ENCODE measurements around the gene LHX1.

Gene LHX1

DNA sequence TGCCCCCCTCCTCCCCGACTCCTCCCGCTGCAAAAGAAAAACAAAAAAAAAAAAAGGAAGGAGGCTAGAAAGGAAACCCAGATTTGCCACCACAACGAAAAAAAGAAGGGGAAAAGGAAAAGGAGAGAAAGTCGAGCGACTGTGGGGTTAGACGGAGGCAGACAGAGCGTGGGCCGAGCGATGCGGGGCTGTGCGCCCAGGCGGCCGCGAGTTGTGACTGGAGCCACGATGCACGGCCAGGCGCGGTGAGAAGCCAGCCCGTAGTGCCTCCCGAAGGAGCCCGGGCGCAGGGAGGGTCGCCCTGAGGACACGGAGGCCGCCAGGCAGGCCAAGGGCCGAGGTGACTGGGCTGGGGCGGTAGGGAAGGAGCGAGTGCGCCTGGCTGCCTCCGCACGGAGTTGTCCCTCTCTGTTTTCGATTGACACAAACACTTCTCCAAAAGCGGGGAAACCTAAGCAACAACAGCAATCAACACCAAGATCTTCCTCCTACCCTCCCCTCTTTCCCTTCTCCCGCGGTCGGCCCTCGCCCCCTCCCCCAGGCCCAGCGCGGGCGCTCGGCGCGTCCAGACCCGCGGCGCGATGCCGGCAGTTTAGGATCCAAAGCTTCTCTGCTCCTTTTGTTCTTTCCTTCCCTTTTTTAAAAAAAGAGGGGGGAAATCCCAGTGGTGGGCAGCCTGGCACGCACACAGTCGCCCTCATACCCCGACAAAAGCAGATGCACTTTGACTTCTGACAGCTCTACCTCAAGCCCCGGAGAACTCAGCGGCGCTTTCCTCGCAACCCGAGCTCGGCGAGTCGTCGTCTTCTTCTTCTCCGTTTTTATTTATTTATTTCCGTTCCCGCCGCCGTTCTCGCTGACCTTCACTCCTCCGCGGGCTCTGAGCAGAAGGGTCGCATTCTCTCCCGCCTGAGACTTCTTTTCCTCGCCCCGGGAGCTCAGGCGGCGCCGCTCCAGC lies at the start of gene LHX1:
TSS of gene LHX1 (plus strand) at position 475 of the 958 bp plus-strand sequence. CDS start 723 bp downstream, outside the sequence.
- no peak for DNase-seq (ENCODE audit: low read depth)

- DNase-seq (ENCODE audit: low read depth) = no peak
Observed at GRCh38 chr17:36888236-36888951, 48.9 kb upstream of the LHX1 start.

GRCh38 chr17:36889770-36890349 lies 47.4 kb upstream of the LHX1 start:
- DNase-seq (ENCODE audit: low read depth) = no peak

GRCh38 chr17:36890398-36891168 lies 46.7 kb upstream of the LHX1 start:
- DNase-seq (ENCODE audit: low read depth) = no peak

DNA sequence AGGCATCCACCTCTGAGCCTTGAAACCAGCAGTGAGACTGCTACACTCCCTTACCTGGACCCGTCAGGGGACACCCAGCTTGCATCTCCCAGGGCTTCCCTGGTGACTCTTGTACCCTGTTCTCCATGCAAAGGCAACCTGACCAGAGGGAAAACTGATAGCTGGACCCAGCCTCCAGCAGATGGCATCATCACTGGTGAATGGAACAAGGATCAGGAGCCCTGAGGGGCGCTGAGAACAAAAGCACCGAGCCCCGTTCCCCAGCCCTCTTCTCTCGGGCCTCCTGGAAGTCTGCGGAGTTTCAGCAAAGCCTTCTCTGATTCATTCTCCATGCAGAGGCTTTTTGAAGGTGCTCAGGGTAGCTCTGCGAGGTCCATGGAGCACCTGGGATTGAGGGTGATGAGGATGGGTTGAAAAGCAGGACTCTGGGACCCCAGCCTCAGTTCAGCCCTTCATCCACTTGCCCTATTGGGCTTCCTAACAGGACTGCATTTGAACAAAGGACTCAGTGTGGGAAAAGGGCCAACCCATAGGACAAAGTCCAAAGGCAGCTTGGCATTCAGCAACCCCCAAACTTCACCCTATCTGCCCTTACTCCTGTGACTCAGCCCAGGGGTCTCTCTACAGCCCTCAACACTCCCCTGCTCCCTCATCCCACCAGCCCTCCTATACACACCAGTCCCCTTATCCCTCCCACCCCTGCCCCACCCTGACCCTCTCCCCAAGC lies 45.0 kb upstream of the LHX1 start:
- no peak for DNase-seq (ENCODE audit: low read depth)

DNA sequence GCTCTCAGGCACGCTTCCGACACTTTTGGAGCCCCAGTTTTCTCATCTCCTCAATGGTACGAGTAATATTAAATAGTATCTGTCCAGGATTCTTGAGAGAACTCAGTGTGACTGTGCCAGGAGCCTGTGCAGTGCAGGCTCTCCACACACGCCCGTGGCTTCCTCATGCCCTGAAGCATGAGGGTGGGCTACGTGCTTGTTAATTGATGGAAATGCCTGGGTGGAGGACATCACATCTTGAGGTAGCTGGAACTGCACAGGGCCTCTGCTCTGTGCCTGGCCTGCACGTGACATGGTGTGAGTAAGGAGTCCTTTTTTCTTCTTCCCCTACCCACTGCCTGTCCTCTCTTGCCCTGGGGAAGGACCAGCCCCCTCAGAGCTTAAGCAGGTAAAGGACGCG lies 43.1 kb upstream of the LHX1 start:
- no peak for DNase-seq (ENCODE audit: low read depth)

DNA sequence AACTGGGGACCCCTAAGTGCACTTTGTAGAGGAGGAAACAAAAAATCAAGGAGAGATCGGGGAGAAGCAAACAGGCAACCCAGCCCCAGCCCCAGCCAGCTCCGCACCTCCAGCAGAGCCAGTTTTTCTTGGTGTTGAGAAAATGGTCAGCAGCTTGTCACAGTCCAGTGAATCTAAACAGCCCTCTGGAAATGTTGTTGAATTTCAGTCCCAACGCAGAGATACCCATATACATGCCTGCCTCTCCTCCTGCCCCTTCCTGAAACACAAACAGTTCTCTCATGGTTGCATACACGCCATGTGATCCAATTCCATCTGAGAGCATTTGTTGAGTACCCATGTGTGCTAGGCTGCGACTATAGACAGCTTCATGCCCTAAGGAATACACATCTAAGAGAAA lies 42.4 kb upstream of the LHX1 start:
- DNase-seq (ENCODE audit: low read depth) = no peak

DNA sequence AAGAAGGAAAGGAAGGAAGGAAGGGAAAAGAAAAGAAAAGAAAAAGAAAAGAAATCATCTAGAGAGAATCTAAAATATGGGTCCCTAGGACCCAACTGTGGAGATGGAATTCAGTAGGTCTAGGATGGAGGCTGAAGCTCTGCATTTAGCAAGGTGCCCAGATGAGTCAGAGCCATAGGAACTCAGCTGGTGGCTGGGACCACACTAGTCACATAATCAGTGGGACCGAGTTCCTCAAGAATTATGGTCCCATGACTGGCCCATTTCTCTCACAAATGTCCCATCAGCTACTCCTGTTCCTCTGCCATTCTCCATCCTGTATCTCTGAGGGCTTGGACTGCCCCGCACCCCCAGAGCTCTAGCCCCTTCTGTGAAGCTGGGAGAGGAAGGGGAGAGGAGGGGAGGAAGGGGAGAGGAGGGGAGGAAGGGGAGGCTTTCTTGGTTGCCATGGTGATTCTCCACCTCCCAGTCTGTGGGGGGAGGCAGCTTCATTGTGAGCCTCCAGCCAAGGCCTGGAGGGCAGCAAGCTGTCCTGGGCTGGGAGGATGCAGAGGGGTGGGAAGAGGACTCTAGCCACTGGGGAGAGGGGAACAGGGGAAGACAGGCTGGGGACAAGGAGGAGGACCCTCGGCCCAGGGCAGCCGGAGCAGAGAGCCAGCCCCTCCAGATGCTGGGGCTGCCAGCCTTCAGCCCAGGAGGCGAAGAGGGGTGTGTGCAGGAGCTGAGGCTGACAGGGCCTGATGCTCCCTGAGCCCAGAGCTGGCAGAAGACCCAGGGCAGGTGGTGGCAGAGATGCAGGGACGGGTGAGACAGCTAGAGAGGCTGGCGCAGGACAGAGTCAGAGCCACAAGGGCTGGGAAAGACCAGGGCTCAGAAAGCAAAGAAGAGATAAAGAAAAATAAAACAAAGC lies 37.8 kb upstream of the LHX1 start:
- DNase-seq (ENCODE audit: low read depth) = no peak

DNA sequence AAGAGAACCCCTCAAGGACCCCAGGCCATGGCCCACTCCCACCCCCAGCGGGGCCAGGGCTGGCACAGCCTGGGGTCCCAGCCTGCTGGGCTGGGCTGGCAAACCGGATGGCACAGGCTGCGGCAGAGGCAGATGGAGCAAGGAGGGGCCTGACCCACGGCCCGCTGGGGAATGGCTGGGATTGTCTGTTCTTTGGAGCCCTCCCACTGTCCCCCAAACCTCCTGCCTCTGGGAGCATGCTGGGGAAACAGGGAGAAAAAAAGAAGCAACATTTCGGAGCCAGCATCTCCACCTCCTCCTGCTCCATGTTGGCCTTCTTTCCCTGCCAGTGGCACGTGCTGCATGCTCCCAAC lies 37.1 kb upstream of the LHX1 start:
- no peak for DNase-seq (ENCODE audit: low read depth)

DNA sequence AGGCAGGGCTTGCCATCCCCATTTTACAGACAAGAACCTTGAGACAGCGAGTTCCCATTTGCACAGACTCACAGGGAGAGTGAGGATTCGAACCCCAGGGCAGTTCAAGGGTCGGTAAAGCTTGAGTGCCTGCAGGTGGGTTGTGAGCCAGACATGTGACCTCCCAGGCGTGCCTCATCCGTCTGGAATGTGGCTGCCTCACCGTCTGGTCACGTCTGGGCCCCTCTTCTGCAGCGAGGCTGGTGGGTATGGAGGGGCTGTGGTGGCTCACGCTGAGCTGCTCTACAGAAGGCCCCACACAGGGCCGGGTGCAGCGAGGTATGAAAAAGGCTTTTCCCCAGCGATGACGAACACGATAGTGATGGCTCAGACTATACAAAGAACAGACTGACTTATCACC lies 35.8 kb upstream of the LHX1 start:
- DNase-seq (ENCODE audit: low read depth) = no peak

- DNase-seq (ENCODE audit: low read depth) = no peak
Observed at GRCh38 chr17:36907407-36907806, 29.9 kb upstream of the LHX1 start.

DNA sequence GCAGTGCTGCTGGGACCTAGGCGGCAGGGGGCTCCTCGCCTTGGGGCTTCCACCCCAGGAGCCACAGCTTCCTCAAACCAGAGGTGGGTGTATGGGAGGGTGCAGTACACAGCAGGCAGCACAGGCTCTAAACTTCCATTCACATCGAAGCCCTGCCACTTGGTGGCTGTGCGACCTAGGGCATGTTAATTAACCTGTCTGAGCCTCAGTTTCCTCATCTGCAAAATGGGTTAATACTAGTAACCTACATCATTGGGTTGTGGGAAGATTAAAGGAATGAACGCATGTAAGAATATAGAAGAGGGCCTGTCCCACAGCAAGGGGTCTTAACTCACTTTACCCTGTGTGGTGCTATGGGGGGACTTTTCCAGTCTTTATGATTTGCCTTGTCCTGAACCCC lies 26.8 kb upstream of the LHX1 start:
- DNase-seq (ENCODE audit: low read depth) = no peak

DNA sequence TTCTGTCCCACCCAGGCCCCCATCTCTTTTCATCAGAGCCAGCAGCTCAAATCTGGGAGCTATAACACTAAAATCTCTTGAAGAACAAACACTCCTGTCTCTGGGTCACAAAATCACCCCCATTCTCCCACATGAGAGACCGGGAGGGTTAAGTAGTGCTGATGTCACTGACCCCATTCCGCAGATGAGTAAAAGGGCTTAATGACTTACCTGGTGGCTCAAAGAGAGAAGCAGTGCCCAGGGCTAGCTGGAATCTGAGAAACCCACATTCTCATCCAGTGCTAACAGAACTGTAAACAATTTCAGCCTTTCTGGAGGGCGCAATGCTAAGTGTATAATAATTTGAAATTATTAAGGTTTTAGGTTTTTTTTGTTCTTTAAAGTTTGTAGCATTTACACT lies 26.3 kb upstream of the LHX1 start:
- no peak for DNase-seq (ENCODE audit: low read depth)

DNA sequence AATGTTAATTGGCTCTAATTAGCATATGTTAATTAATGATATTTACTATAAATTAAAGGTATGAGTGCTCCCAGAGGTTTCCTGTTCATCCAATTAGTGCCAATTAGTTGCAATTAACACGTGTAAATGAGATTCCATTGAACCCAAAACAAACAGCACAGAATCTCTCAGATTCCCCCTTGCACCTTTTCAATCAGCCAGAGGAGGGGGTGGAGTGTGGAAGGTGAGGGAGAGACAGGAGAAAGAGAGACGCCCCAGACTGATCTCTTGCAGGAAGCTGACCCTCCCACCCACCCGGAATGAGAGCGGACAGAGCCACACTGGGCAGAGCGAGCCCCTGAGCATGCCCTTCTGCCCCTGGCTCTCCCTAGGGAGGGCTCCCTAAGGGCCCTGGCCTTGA lies 24.1 kb upstream of the LHX1 start:
- DNase-seq (ENCODE audit: low read depth) = no peak

DNA sequence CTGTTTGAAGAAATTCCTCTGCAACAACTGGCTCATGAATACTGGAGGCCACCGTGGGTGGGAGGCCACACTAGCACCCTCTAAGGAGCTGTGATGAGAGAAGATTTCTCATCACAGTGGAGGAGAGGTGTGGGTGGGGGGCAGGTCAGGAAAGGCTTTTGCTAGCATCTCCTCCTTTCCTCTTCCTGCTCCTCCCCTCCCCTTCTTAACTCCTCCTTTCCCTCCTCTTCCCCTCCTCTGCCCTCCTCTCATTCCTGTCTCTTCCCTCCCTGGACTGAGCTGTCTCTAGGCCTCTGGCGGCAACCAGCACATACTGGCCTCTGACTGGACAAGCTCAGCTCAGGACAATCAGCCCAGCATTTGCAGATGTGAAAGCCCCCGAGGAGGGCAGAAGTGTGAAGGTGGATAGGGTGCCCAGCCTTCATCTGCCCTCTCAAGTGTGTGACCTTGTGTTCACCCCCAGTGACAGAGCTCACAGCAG lies 19.0 kb upstream of the LHX1 start:
- DNase-seq (ENCODE audit: low read depth) = no peak

DNA sequence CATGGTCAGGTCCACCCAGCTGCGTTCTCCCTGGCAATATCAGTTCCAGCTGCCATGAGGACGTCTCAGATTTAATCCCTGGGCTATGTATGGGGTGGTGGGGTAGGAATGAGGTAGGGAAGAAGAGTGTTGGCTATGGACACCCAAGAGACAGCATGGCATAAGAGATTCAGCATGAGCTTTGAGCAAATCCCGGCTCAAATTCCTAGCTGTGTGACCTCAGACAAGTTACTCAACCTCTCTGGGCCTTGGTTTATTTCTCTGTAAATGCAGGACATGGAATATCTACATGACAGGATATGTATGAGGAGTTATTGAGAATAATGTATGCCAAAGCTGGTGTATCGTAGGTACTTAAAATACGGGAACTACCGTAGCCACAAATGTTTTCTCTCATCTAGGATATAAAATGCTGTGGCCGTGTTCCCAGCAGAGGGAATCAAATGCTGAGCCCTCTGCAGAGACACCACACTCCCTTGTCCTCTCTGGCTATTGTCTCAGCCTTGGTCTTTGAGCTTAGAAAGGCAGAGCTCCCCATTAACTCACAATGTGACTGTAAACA lies 17.8 kb upstream of the LHX1 start:
- DNase-seq (ENCODE audit: low read depth) = no peak

- DNase-seq (ENCODE audit: low read depth) = no peak
Observed at GRCh38 chr17:36920032-36921005, 17.0 kb upstream of the LHX1 start.

DNA sequence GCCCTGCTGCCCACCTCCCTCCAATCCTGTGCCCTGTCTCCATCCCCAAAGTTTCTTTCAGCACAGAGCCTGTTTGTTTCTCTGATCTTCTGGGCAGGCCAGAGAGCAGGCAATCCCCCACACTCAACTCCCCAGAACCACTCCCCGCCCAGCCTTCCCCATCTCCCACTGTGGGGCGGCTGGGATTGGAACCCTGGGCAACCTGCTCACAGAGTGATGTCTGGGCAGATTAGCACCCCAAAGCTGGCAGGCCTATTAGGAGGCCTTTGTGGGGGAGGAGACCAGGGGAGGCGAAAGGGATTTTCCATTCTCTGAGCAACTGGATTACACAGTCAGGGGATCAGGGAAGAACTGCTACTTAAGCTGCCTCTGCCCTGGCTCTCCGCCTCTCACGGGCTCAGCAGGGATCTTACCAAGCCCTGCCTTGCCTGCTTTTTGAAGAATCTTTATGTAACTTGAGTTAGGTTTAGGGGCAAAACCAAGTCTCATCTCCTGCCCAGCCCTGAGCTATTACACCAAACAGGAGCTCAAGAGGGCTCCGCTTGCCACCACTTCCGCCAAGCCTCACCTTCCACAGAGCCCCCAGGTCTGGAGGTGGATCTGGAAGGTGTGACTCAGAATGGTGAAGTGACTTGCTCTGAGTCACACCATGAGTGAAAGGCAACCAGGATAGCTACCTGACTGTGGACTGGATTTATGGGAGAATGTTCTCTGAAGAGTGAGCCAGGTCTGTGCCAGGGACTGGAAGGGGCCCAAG lies 16.0 kb upstream of the LHX1 start:
- no peak for DNase-seq (ENCODE audit: low read depth)

Measured in stromal cell of bone marrow (primary cell).